ENCODE results near the gene MTLN.
"Not testable (repeated sequence)": the region's sequence is repeated elsewhere in the genome, so short reads cannot be mapped to it uniquely, and the experiment has no call there.

The MTLN gene, protein sequence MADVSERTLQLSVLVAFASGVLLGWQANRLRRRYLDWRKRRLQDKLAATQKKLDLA

GRCh38 chr2:110211938-110212858, at the start of gene MTLN:
TSS of gene MTLN (minus strand) at chr2:110212547. CDS start at chr2:110212525, 22 bp downstream.
- Mint-ChIP-seq H3K4me1 (ENCODE audit: low read depth) (peaks cover 24% of the 10 kb centered on the region), H3K36me3 (ENCODE audit: low read depth) (peaks cover 32% of the 10 kb centered on the region), H3K4me3 (peak within 1 kb of the TSS; percentile 93), H3K27me3 (peaks cover 22% of the 10 kb centered on the region), H3K9me3 (peaks cover 4% of the 10 kb centered on the region), H3K27ac (peak within 1 kb of the TSS; percentile 90)

GRCh38 chr2:110261910-110262309, 49.6 kb upstream of the MTLN start:
- not testable (repeated sequence) for H3K9me3 Mint-ChIP-seq; H3K27me3 Mint-ChIP-seq; H3K4me3 Mint-ChIP-seq; H3K27ac Mint-ChIP-seq; H3K36me3 Mint-ChIP-seq (ENCODE audit: low read depth); H3K4me1 Mint-ChIP-seq (ENCODE audit: low read depth)

GRCh38 chr2:110248081-110248795, 35.9 kb upstream of the MTLN start:
- H3K9me3 Mint-ChIP-seq; H3K4me1 Mint-ChIP-seq (ENCODE audit: low read depth); H3K4me3 Mint-ChIP-seq; H3K27ac Mint-ChIP-seq; H3K36me3 Mint-ChIP-seq (ENCODE audit: low read depth); H3K27me3 Mint-ChIP-seq: not testable (repeated sequence)

DNA sequence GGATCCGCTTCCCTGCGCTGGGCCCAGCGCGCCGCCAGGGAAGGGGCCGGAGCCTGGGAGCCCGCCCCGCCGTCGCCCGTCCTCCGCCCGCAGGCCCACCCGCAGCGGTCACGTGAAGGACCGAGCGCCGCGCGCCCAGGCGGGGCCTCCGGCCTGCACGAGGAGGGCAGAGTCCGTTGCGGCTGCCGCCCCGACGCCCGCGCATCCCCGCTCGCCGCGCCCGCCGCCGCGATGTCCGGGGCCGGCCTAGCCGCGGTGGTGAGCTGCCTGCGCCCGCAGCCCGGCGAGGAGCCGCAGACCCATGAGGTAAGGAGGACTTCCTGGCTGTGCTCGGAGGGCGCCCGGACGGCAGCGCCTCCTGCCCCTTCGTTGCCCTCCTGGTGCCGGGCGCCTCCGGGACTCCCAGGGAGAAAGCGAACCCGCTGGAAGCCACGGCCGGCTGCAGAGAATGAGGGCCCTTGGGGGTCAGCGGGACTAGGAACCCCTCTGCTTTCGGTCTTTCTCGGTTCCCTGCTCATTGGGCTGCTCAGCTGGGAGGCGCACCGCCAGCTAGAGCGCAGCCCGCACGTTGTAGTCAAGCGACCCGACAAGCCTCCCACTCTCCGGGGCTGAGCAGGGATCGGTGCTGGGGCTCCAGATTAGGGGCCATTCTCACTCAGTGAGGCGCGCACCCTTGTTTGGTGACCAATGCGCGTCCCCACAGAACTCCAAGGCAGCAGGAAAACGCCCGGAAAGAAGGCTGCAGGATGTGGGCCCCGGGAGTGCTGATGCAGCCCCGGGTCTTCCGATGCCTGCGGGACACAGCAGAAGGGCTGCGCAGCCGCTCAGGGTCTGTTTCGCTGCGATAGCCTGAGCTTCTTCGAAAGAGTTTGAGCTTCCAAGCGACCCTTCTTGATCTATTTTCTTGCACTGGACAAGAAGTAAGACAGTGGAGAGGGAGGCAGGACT, 33.4 kb upstream of the MTLN start:
- not testable (repeated sequence) for H3K27ac Mint-ChIP-seq; H3K4me3 Mint-ChIP-seq; H3K4me1 Mint-ChIP-seq (ENCODE audit: low read depth); H3K27me3 Mint-ChIP-seq; H3K9me3 Mint-ChIP-seq; H3K36me3 Mint-ChIP-seq (ENCODE audit: low read depth)

GRCh38 chr2:110243283-110243682, 30.9 kb upstream of the MTLN start:
- not testable (repeated sequence) for H3K27me3 Mint-ChIP-seq; H3K27ac Mint-ChIP-seq; H3K36me3 Mint-ChIP-seq (ENCODE audit: low read depth); H3K9me3 Mint-ChIP-seq; H3K4me1 Mint-ChIP-seq (ENCODE audit: low read depth); H3K4me3 Mint-ChIP-seq

DNA sequence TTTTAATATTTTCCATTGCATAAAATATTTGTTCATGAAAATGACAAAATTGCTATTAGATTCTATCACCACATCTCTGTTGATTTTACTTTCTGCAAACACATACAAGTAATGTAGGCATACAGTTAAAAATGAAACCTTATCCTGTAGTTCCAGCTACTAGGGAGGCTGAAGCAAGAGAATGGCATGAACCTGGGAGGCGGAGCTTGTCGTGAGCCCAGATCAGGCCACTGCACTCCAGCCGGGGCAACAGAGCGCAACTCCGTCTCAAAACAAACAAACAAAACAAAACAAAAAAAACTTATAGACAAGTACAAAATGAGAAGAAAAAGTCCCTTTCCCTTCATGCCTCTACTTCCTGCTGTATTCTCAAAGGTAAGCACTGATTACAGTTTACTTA, 22.2 kb upstream of the MTLN start:
- H3K4me3 Mint-ChIP-seq; H3K4me1 Mint-ChIP-seq (ENCODE audit: low read depth); H3K27me3 Mint-ChIP-seq; H3K27ac Mint-ChIP-seq; H3K36me3 Mint-ChIP-seq (ENCODE audit: low read depth); H3K9me3 Mint-ChIP-seq: not testable (repeated sequence)

DNA sequence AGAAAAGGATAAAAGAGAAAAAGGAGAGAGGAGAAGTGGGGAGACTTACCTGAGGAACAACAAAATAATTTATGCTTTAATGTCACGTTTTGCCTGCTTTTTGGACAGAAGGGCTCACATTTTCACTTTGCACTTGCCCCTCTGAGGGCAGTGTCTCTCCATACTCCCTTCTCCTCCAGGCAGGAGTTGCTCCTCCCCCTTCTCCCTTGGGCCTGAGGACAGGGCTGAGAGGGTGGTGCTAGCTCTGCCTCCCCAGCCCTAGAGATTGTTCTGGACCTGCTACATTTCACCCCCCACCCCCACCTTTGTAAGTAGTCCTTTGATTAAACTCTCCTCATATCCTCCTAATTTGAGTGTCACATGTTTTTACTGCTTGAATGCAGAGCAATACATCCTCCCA, 17.5 kb upstream of the MTLN start:
- H3K36me3 Mint-ChIP-seq (ENCODE audit: low read depth); H3K9me3 Mint-ChIP-seq; H3K4me3 Mint-ChIP-seq; H3K27ac Mint-ChIP-seq; H3K4me1 Mint-ChIP-seq (ENCODE audit: low read depth): not testable (repeated sequence)
- H3K27me3 Mint-ChIP-seq = peaks cover 23% of the 10 kb centered on the region

DNA sequence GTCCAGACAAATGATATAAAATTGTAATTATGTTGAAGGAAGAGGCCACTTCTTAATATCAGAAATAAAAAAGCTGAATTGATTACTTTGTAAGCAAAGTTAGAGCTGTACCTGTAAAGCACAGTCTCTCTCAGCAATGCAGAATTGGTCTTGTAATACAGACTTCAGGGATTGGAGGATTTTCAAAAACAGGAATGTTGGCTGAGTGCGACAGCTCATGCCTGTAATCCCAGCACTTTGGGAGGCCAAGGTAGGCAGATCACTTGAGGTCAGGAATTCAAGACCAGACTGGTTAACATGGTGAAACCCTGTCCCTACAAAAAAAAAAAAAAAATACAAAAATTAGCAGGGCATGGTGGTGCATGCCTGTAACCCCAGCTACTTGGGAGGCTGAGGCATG, 10.3 kb upstream of the MTLN start:
- H3K4me3 Mint-ChIP-seq; H3K27ac Mint-ChIP-seq; H3K9me3 Mint-ChIP-seq; H3K4me1 Mint-ChIP-seq (ENCODE audit: low read depth); H3K36me3 Mint-ChIP-seq (ENCODE audit: low read depth): not testable (repeated sequence)
- peaks cover 60% of the 10 kb centered on the region for H3K27me3 Mint-ChIP-seq

- H3K9me3 Mint-ChIP-seq = no peaks in the 10 kb centered on the region
- H3K4me3 Mint-ChIP-seq = no peak overlapping the region
- no peaks in the 10 kb centered on the region for H3K4me1 Mint-ChIP-seq (ENCODE audit: low read depth)
- no peaks in the 10 kb centered on the region for H3K36me3 Mint-ChIP-seq (ENCODE audit: low read depth)
- no peak overlapping the region for H3K27ac Mint-ChIP-seq
- H3K27me3 Mint-ChIP-seq = peaks cover 60% of the 10 kb centered on the region
Measured at GRCh38 chr2:110221938-110222337, 9.6 kb upstream of the MTLN start.

DNA sequence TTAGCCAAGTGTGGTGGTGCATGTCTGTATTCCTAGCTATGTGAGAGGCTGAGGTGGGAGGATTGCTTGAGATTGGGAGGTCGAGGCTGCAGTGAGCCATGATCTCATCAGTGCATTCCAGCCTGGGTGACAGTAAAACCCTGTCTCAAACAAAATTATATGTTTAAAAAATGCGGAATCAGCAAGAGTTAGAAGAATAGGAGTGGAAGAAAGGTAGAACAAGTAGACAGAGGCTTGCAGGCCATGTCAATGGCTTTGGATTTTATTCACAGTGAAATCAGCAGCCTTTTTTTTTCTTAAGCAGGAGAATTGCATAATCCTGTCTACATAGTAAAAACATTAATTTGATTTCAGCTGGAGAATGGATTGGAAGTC, 7.8 kb upstream of the MTLN start:
- Mint-ChIP-seq H3K36me3 (ENCODE audit: low read depth) (no peaks in the 10 kb centered on the region), H3K4me1 (ENCODE audit: low read depth) (no peaks in the 10 kb centered on the region), H3K27me3 (peaks cover 63% of the 10 kb centered on the region), H3K27ac (no peak overlapping the region), H3K9me3 (no peaks in the 10 kb centered on the region), H3K4me3 (no peak overlapping the region)

- no peak overlapping the region for H3K4me3 Mint-ChIP-seq
- H3K4me1 Mint-ChIP-seq (ENCODE audit: low read depth) = no peaks in the 10 kb centered on the region
- H3K9me3 Mint-ChIP-seq = no peaks in the 10 kb centered on the region
- peaks cover 65% of the 10 kb centered on the region for H3K27me3 Mint-ChIP-seq
- no peak overlapping the region for H3K27ac Mint-ChIP-seq
- no peaks in the 10 kb centered on the region for H3K36me3 Mint-ChIP-seq (ENCODE audit: low read depth)
Measured at GRCh38 chr2:110219496-110220189, 7.3 kb upstream of the MTLN start.

- not testable (repeated sequence) for H3K4me1 Mint-ChIP-seq (ENCODE audit: low read depth); H3K9me3 Mint-ChIP-seq; H3K36me3 Mint-ChIP-seq (ENCODE audit: low read depth); H3K4me3 Mint-ChIP-seq; H3K27ac Mint-ChIP-seq
- H3K27me3 Mint-ChIP-seq = peaks cover 59% of the 10 kb centered on the region
Measured at GRCh38 chr2:110218889-110219288, 6.5 kb upstream of the MTLN start.

DNA sequence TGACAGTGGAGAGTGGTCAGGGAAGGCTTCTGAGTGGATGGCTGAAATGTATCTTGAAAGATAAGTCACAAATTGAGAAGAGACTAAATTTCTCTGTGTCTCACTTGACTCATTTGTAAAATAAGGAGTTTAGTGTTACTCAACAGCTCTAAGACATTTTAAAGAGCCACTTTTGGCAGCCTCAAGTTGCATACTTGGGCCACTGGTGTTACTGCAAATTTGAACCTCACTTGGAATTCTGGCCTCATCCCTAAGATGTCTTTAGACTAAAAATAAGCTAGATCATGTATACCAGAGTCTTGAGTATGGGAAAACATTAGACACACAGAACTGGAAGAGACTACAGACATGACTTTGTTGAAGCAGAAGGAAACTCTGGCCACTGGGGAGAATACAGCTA, 4.5 kb upstream of the MTLN start:
- peaks cover 4% of the 10 kb centered on the region for H3K9me3 Mint-ChIP-seq
- peaks cover 4% of the 10 kb centered on the region for H3K36me3 Mint-ChIP-seq (ENCODE audit: low read depth)
- H3K27me3 Mint-ChIP-seq = peaks cover 57% of the 10 kb centered on the region
- H3K4me1 Mint-ChIP-seq (ENCODE audit: low read depth) = peaks cover 4% of the 10 kb centered on the region
- no peak overlapping the region for H3K27ac Mint-ChIP-seq
- no peak overlapping the region for H3K4me3 Mint-ChIP-seq

DNA sequence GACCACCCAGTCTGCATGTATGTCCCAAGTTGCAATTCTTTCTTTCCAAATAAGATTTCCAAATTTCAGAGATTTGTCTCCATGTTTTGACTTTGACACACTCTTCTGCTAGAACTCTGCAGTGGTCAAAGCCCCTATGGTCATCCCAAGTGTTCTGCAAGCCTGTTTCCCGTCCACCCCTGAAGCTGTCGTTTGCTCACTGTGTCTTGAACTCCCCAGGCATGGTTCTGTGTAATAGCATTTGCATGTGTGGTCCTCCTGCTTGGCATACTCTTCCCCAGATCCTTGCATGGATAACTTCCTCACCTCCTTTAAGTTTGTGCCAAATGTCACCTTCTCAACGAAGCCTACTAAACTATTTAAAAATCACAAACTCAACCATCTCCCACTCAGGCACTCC, 3.9 kb upstream of the MTLN start:
- H3K9me3 Mint-ChIP-seq = peaks cover 4% of the 10 kb centered on the region
- H3K27ac Mint-ChIP-seq = no peak overlapping the region
- H3K27me3 Mint-ChIP-seq = peaks cover 51% of the 10 kb centered on the region
- H3K4me3 Mint-ChIP-seq = no peak overlapping the region
- H3K4me1 Mint-ChIP-seq (ENCODE audit: low read depth) = peaks cover 9% of the 10 kb centered on the region
- peaks cover 9% of the 10 kb centered on the region for H3K36me3 Mint-ChIP-seq (ENCODE audit: low read depth)
